Nephron (organoid): Measurements from ENCODE around the gene CABCOCO1.
"Not testable (repeated sequence)": the region's sequence is repeated elsewhere in the genome, so short reads cannot be mapped to it uniquely, and the experiment has no call there.

ENCODE experiments used
- H3K27ac Mint-ChIP-seq, 3 experiments: 2 replicates each; pipeline ENCODE4 v1.8.0; 2020; ENCODE audit warnings: mixed read lengths in 3 of 3, mild to moderate bottlenecking in 2 of 3, moderate library complexity in 1 of 3
- H3K27me3 Mint-ChIP-seq: 2 replicates; pipeline ENCODE4 v1.8.0; 2021; ENCODE audit warnings: low read depth, mild to moderate bottlenecking, moderate library complexity, mixed read lengths
- H3K36me3 Mint-ChIP-seq: 2 replicates; pipeline ENCODE4 v1.8.0; 2020; ENCODE audit warnings: low read depth, mixed read lengths
- H3K4me1 Mint-ChIP-seq: 2 replicates; pipeline ENCODE4 v1.8.0; 2020; ENCODE audit warnings: mixed read lengths
- H3K4me3 Mint-ChIP-seq, 3 experiments: 2 replicates each; pipeline ENCODE4 v1.8.0; 2020; ENCODE audit warnings: mild to moderate bottlenecking in 3 of 3, mixed read lengths in 3 of 3, moderate library complexity in 2 of 3
- H3K9me3 Mint-ChIP-seq: 2 replicates; pipeline ENCODE4 v1.8.0; 2020; ENCODE audit warnings: mixed read lengths
- CTCF ChIP-seq, 3 experiments: fragments of 200-600 bp; sonication (generic); IDR thresholded peaks; one replicate each; pipeline ENCODE4 v1.5.0; 2021; ENCODE audit warnings: antibody characterized with exemption in 3 of 3; ENCODE audit not compliant: unreplicated experiment in 3 of 3

CABCOCO1 gene

GRCh38 chr10:61729596-61729995 lies 66.9 kb downstream of the CABCOCO1 start:
- TF ChIP-seq CTCF (IDR thresholded peaks at IDR 0.05; ENCODE audit: unreplicated experiment in 3 of 3): no peak
- Mint-ChIP-seq H3K27ac (no peak overlapping the region), H3K4me3 (no peak overlapping the region), H3K27me3 (no peaks in the 10 kb centered on the region), H3K36me3 (no peaks in the 10 kb centered on the region), H3K9me3 (peaks cover 5% of the 10 kb centered on the region), H3K4me1 (peaks cover 8% of the 10 kb centered on the region)

DNA sequence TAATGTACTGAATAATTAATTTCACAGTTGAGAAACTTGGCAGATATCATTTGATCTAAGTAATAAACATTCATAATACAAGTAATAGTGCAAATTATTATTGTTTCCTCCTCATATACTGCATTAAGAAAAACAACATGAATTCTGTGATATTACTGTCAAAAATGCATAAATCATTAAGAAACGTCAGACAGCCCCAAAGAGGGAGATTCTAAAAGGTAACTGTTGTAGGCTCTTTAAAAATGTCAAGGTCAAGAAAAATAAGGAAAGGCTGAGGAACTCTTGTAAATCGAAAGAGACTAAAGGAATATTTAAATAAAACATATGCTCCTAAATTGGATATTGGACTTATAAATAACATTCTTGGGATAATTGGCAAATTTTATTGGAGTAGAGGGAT lies 67.9 kb downstream of the CABCOCO1 start:
- peaks cover 5% of the 10 kb centered on the region for H3K9me3 Mint-ChIP-seq
- no peak for TF ChIP-seq CTCF (IDR thresholded peaks at IDR 0.05; ENCODE audit: unreplicated experiment in 3 of 3)
- no peak overlapping the region for H3K4me3 Mint-ChIP-seq
- no peaks in the 10 kb centered on the region for H3K27me3 Mint-ChIP-seq
- peaks cover 11% of the 10 kb centered on the region for H3K4me1 Mint-ChIP-seq
- no peak overlapping the region for H3K27ac Mint-ChIP-seq
- no peaks in the 10 kb centered on the region for H3K36me3 Mint-ChIP-seq

DNA sequence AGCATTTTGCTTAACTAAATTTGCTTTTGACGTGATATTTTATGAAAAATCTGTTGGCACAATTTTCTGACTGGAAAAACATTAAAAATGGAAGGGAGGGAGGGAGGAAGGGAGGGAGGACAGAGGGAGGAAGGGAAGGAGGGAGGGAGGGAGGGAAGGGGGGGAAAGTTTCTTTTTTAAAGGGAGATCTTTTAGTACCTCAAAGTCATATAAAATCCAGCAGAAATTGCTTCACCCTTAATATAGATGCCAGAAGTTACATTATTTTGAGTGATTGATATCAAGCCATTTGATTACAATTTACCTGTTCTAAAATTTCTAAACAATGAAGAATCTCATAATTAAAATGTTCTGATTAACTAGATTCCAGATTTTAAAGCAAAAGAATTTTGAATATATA lies 68.9 kb downstream of the CABCOCO1 start:
- no peaks in the 10 kb centered on the region for H3K27me3 Mint-ChIP-seq
- TF ChIP-seq CTCF (IDR thresholded peaks at IDR 0.05; ENCODE audit: unreplicated experiment in 3 of 3): no peak
- H3K27ac Mint-ChIP-seq: no peak overlapping the region
- no peak overlapping the region for H3K4me3 Mint-ChIP-seq
- H3K4me1 Mint-ChIP-seq: peaks cover 11% of the 10 kb centered on the region
- H3K36me3 Mint-ChIP-seq: no peaks in the 10 kb centered on the region
- peaks cover 5% of the 10 kb centered on the region for H3K9me3 Mint-ChIP-seq

DNA sequence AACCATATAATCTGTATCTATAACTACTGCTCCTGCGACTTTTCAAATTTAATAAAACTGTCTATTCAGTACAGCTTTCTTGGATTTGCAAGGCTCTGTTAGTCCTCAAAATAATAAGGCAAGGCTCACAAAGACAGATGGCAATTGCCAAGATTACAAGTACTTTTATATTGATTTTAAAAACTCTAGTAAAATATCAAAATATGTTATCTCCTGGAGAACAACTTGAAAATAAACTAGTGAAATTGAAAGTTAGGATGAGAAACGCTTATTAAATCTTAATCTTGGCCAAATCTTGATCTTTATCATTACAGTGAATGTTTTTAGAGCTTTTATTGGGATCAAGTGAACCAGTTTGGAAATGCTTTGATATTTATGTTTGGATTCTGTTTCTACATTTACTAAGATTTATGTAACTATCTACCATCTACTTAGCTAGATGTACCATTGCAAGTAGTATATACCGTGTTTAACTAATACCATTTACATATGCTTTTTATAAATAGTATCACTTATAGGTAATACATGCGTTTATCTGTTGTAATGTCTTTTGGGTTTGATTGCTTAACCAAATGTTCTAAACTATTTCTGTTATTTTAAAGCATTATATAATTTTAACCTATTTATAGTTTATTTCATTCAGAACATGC lies 70.0 kb downstream of the CABCOCO1 start:
- Mint-ChIP-seq H3K4me3 (no peak overlapping the region), H3K9me3 (peaks cover 5% of the 10 kb centered on the region), H3K4me1 (peaks cover 11% of the 10 kb centered on the region), H3K27me3 (no peaks in the 10 kb centered on the region), H3K27ac (no peak overlapping the region), H3K36me3 (no peaks in the 10 kb centered on the region)
- no peak for TF ChIP-seq CTCF (IDR thresholded peaks at IDR 0.05; ENCODE audit: unreplicated experiment in 3 of 3)

GRCh38 chr10:61733358-61733940 lies 70.7 kb downstream of the CABCOCO1 start:
- H3K9me3 Mint-ChIP-seq: peaks cover 5% of the 10 kb centered on the region
- TF ChIP-seq CTCF (IDR thresholded peaks at IDR 0.05; ENCODE audit: unreplicated experiment in 3 of 3): peak; percentile 58 to 80 (median 70)

DNA sequence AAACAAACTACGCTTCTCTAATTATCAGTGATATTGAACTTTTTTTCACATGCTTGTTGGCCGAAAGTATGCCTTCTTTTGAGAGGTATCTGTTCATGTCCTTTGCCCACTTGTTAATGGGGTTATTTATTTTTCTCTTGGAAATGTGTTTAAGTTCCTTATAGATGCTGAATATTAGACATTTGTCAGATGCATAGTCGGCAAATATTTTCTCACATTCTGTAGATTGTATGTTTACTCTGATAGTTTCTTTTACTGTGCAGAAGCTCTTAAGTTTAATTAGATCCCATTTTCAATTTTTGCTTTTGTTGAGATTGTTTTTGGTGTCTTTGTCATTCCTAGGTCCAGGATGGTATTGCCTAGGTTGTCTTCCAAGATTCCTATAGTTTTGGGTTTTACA lies 73.2 kb downstream of the CABCOCO1 start:
- Mint-ChIP-seq H3K27ac (no peak overlapping the region), H3K9me3 (no peaks in the 10 kb centered on the region), H3K27me3 (no peaks in the 10 kb centered on the region), H3K4me3 (no peak overlapping the region), H3K36me3 (no peaks in the 10 kb centered on the region), H3K4me1 (peaks cover 7% of the 10 kb centered on the region)
- TF ChIP-seq CTCF (IDR thresholded peaks at IDR 0.05; ENCODE audit: unreplicated experiment in 3 of 3): no peak

More at GRCh38 chr10:61733358-61733940, 70.7 kb downstream of the CABCOCO1 start:
- no peaks in the 10 kb centered on the region for H3K36me3 Mint-ChIP-seq
- H3K4me1 Mint-ChIP-seq: peaks cover 11% of the 10 kb centered on the region
- no peak overlapping the region for H3K4me3 Mint-ChIP-seq
- H3K27ac Mint-ChIP-seq: peak overlapping the region in 1 of 3 experiments; percentile 12
- no peaks in the 10 kb centered on the region for H3K27me3 Mint-ChIP-seq

- not testable (repeated sequence) for H3K36me3 Mint-ChIP-seq
Measured at GRCh38 chr10:61737455-61737854, 74.7 kb downstream of the CABCOCO1 start.

More at GRCh38 chr10:61737455-61737854, 74.7 kb downstream of the CABCOCO1 start:
- not testable (repeated sequence) for H3K27ac Mint-ChIP-seq, H3K4me1 Mint-ChIP-seq, H3K9me3 Mint-ChIP-seq, H3K27me3 Mint-ChIP-seq, H3K4me3 Mint-ChIP-seq
